ENCODE measurements around the gene VPS54.
A peak's percentile ranks its signal among the peaks of the same experiment; 100 is the strongest.
"Not testable (repeated sequence)": the region's sequence is repeated elsewhere in the genome, so short reads cannot be mapped to it uniquely, and the experiment has no call there.

VPS54 gene

GRCh38 chr2:63977904-63978303 lies 41.3 kb downstream of the VPS54 start:
- TF ChIP-seq, protein P1, sequence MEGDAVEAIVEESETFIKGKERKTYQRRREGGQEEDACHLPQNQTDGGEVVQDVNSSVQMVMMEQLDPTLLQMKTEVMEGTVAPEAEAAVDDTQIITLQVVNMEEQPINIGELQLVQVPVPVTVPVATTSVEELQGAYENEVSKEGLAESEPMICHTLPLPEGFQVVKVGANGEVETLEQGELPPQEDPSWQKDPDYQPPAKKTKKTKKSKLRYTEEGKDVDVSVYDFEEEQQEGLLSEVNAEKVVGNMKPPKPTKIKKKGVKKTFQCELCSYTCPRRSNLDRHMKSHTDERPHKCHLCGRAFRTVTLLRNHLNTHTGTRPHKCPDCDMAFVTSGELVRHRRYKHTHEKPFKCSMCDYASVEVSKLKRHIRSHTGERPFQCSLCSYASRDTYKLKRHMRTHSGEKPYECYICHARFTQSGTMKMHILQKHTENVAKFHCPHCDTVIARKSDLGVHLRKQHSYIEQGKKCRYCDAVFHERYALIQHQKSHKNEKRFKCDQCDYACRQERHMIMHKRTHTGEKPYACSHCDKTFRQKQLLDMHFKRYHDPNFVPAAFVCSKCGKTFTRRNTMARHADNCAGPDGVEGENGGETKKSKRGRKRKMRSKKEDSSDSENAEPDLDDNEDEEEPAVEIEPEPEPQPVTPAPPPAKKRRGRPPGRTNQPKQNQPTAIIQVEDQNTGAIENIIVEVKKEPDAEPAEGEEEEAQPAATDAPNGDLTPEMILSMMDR (IDR thresholded peaks at IDR 0.05; ENCODE audit: extremely low read depth, missing control alignments), result no peak
- DNase-seq (ENCODE audit: low spot score), result peak; percentile 26

GRCh38 chr2:63976125-63976510 lies 43.1 kb downstream of the VPS54 start:
- TF ChIP-seq, protein P1 (IDR thresholded peaks at IDR 0.05; ENCODE audit: extremely low read depth, missing control alignments), result no peak
- DNase-seq (ENCODE audit: low spot score), result no peak

DNA sequence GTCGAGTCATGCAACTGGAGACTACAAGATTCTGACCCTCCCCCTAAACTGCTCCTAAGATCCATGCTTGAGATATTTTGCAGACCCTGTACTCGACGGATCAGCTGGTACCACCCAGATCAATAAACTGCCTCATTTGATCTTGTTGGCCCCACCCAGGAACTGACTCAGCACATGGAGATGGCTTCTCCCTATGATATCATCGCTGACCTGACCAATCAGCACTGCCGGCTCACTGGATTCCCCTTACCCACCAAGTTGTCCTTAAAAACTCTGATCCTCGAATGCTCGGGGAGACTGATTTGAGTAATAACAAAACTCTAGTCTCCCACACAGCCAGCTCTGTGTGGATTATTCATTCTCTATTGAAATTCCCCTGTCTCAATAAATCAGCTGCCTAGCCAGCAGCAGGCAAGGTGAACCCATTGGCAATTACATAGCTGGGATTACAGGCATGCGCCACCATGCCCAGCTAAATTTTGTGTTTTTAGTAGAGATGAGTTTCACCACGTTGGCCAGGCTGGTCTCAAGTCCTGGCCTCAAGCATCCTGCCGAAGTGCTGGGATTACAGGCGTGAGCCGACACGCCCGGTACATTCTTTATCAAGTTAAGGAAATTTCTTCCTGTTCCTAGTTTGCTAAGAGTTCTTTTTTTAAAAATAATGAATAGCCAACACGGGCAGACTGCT lies 43.6 kb downstream of the VPS54 start:
- DNase-seq (ENCODE audit: low spot score), result no peak
- TF ChIP-seq, protein P1 (IDR thresholded peaks at IDR 0.05; ENCODE audit: extremely low read depth, missing control alignments), result no peak

- not testable (repeated sequence) for DNase-seq (ENCODE audit: low spot score)
These were observed 44.2 kb downstream of the VPS54 start for GRCh38 chr2:63975036-63975435.

DNA sequence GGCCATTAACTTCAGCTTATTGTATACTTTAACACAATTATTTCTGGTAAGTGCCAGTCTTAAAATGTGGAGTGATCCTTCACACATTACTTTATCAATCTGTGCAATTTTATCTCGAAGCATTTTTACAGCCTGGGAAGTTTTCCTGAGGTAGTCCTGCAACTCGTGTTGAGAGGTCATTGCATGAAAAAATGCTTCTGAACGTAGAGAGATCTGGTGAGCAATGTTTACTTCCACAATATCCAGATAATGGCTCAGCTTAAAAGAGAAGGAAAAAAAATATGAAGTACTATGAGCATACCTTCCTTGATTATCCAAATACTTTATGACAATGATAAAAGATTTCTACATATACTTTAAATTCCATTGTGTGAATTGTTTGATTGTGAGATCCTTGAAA lies 57.0 kb downstream of the VPS54 start:
- TF ChIP-seq, protein P1 (IDR thresholded peaks at IDR 0.05; ENCODE audit: extremely low read depth, missing control alignments), result no peak

DNA sequence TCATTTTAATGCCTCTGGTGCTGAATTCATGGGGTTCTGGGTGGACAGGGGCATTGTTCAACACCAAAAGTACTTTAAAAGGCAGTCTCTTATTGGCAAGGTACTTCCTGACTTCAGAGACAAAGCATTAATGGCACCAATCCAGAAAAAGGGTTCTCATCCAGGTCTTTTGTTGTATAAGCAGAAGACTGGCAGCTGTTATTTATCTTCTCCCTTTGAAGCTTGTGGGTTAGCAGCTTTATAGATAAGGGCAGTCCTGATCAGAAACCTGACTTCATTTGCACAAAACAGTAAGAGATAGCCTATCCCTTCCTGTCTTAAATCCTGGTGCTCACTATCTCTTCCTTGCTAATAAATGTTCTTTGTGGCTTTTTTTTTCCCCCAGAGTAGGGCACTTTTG lies 68.8 kb downstream of the VPS54 start:
- TF ChIP-seq, protein P1 (IDR thresholded peaks at IDR 0.05; ENCODE audit: extremely low read depth, missing control alignments), result no peak
- DNase-seq (ENCODE audit: low spot score), result no peak

More for the DNA sequence above, 57.0 kb downstream of the VPS54 start:
- DNase-seq (ENCODE audit: low spot score), result no peak

DNA sequence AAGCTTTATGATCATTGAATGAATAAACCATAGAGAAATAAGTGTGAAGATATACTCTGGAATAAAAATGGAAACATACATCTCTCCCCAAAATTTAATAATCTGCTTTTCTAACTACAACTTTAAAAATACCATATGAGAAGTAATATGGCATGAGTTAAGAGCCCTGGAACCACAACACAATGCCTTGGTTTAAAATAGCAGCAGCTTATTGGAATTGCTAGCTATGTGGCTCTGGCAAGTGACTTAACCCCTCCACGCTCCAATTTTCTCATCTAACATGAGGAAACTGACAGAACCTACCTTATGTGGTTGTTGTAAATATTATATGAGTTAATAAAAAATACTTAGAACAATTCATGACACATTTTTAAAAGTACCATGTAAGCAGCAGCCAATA lies 76.4 kb downstream of the VPS54 start:
- TF ChIP-seq, protein P1 (IDR thresholded peaks at IDR 0.05; ENCODE audit: extremely low read depth, missing control alignments), result no peak
- DNase-seq (ENCODE audit: low spot score), result no peak

DNA sequence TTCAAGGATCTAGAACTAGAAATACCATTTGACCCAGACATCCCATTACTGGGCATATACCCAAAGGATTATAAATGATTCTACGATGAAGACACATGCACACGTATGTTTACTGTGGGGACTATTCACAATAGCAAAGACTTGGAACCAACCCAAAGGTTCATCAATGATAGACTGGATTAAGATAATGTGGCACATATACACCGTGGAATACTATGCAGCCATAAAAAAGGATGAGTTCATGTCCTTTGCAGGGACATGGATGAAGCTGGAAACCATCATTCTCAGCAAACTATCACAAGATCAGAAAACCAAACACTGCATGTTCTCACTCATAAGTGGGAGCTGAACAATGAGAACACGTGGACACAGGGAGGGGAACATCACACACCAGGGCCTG lies 87.1 kb downstream of the VPS54 start:
- not testable (repeated sequence) for DNase-seq (ENCODE audit: low spot score)

All from GM20000 (cell line).